GM21825 (cell line): Measurements from ENCODE around the gene DVL1.
"Not testable (repeated sequence)": the region's sequence is repeated elsewhere in the genome, so short reads cannot be mapped to it uniquely, and the experiment has no call there.

Experiments used
- ATAC-seq: cut with Tn5 transposase; IDR thresholded peaks from one replicate; pipeline ENCODE4 v1.9.1; 2021; ENCODE audit warnings: mild to moderate bottlenecking, moderate library complexity; ENCODE audit not compliant: unreplicated experiment

The DVL1 gene

GRCh38 chr1:1328254-1328653, 21.0 kb downstream of the DVL1 start:
- ATAC-seq = no peak

- no peak for ATAC-seq
These were observed 21.9 kb downstream of the DVL1 start for GRCh38 chr1:1327291-1327690.

DNA sequence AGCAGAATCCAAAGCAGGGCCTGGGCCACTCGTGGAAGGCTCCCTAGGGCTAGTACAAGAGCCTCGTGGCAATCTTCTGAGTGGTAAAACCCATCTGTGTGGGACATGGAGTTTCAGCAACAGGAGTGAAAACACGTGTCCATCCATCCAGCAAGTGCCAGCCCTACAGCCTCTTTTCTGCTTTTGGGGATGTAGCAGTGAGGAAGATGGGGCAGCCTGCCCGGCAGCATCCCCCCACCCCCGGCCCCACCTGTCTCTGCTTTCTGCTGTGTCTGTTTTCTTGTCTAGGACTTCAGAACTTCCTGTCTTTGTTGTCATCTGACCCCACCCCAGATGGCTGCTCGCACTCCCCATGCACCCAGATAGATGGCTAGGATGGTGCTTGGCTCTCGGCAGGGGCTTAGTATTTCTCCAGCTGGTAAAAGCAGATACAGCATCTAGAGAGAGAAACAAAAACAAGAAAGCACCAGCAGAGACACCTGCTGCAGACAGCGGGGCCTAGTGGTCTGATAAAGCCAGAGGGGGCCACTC, 23.1 kb downstream of the DVL1 start:
- ATAC-seq = no peak

DNA sequence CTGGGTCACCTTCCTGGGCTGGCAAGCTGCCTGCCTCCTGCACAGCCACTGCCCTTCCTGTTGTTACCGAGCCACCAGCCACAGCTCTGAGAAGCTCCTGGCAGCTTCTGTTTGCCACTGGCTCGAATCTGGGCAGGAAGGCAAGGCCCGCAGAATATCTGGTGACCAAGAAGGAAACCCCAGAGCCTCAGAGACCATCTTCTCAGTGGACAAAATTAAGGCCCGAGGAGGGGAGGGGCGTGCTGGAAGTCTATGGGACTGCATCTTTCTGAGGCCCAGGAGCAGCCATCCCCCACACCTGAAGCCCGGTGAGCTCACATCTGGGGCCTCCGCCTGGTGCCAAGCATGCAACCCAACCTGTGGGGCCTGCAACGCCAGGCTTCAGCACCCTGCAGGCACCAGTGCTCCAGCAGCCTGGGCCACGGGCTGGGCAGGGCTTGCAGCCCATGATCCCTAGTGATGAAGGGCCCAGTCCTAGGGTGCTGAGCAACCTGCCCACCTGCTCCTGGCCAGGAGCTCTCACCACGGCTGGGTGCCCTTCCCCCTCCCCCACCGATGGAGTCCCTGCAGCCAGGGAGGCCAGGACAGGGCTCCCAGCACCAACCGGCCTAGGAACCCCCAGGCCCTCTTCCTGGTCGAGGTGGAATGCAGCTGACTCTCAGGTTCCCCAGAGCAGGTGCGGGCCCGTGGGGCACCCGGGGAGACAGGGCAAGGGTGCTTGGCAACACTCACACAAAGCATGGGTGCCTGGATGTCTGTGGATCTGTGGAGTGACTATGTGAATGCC, 23.7 kb downstream of the DVL1 start:
- ATAC-seq = no peak

DNA sequence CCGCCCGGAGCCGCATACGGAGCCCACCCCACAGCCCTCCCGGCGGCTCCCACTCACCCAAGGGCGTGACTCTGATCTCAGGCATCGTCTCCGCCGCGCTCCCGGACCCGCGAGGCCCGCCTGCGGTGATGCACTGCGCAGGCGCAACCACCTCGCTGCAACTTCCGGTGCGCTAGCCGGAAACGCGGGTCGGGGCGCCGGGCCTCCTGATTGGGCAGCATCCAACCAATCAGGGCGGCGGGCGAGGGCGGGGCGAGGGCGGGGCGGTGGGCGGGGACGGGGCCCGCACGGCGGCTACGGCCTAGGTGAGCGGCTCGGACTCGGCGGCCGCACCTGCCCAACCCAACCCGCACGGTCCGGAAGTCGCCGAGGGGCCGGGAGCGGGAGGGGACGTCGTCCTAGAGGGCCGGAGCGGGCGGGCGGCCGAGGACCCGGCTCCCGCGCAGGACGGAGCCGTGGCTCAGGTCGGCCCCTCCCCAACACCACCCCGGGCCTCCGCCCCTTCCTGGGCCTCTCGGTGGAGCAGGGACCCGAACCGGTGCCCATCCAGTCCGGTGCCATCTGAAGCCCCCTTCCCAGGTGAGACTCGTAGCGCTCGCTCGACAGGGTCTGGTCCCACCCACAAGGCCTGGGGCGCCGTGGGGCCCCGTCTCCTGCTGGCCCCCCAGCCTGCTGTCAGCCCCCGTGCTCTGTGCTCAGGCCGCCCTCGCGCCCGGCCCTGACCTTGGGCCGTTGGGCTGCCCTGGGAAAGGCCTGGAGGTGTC, 24.5 kb downstream of the DVL1 start, which contains the start of the genes CPTP and INTS11:
Gene CPTP, plus strand, starts transcription at position 279 of the 764 bp plus-strand sequence. CDS start 2,109 bp downstream, outside the sequence.
Gene INTS11, minus strand, starts transcription at position 137 of the 764 bp plus-strand sequence. Its CDS starts 52 bp downstream, at position 85.
- peak; percentile 55 for ATAC-seq

GRCh38 chr1:1324084-1324523, 25.1 kb downstream of the DVL1 start:
- peak; percentile 10 for ATAC-seq

GRCh38 chr1:1322952-1323351, 26.3 kb downstream of the DVL1 start:
- no peak for ATAC-seq

DNA sequence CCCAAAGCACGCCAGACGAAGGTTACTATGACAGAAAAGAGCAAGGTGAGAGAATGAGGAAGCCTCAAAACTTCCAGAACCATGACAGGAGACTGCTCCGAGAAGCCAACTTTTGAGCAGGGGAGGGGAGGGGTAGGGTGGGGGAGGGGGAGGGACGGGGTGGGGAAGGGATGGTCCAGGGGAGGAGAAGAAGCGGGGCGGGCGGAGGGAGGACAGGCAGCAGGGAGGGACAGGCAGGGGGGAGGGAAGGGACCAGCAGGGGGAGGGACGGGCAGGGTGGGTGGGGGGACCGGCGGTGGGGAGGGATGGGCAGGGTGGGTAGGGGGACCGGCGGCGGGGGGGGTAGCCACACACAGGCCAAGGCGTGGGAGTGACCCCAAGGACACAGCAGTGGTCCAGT, 26.8 kb downstream of the DVL1 start:
- ATAC-seq = no peak

DNA sequence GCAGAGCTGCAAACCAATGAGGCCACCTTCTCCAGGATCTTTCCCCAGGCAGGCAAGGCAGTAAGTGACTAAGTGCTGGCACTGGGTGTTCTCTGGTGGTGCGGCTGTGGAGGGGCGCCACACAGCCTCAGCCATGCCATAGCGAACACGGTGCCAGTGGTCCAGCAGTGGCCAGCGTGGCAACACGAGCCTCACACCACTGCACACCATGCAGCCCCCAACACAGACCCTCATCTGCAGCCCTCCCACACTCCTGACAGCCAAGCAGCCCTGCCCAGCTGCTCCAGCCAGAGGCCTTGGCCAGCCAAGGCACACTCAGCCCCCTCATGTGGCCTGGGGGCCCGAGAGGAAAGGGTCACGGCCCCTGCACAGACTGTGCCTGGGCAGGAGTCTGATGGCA, 27.7 kb downstream of the DVL1 start:
- ATAC-seq = no peak

- no peak for ATAC-seq
These were observed 28.4 kb downstream of the DVL1 start for GRCh38 chr1:1320666-1321448.

DNA sequence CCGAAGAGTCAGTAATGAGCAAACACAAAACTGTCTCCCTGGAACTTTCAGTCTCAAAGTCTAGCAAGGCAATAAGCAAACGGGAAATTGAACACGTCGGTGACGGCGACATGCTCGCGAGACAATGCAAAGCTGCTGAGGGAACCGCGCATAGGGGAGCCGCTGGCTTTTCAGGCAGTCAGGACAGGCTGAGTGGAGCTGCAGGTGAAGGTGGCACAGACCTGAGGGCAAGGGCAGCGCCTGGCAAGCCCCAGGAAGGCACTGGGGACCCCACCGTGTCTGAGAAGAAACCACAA, 29.6 kb downstream of the DVL1 start:
- ATAC-seq = no peak

DNA sequence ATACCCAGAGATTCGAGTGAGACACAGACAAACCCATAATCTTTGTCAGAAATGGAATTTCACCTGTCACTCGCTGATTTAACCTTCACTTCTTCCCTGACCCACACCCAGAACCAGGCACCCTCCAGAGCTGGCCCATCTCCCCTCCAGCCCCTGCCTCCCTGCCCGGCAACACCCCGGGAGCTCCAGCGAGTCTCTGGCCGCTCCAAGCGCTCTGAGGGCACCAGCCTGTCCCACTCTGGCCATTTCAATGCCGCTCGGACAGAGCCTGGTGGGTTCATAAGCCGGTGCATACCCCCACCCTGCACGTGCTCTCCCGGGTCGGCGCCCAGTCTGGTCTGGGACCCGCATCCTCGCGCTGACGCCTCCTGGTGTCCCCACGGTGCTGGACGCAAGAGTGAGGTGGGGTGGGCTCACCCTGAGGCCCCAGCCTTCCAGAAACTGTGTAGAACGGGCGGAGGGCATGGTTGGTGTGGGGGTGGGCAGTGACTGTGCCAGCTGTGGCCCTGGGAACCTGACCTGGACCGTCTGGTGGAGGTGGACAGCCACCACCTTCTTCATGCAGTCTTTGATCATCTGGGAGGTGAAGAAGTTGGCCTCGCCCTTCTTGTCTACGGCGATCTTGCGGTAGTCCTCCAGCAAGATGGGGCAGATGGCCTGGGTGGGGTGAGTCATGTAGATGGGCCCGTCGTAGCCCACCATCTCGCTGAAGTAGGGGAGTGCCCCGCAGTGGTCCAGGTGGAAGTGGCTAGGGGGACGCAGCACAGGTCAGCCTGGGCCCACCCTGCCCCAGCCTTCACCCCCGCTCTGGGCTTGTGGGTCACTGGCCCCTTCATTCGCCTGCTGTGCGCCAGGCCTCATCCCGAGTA, 30.2 kb downstream of the DVL1 start:
- ATAC-seq = no peak

DNA sequence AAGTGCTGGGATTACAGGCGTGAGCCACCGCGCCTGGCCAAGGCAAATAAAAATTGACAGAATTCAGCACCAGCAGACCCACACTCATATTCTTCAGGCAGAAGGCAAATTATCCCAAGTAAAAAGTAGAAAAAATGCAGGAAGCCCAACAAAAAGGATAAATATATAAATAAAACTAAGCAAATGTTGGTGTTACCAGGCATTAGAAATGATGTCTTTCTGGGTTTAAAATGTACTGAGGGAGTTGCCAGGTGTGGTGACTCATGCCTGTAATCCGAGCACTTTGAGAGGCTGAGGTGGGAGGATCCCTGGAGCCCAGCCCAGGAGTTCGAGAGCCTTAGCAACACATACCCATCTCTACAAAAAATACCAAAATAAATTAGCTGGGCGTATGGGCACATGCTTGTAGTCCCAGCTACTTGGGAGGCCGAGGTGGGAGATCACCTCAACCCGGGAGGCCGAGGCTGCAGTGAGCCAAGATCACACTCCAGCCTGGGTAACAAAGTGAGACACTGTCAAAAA, 31.0 kb downstream of the DVL1 start:
- no peak for ATAC-seq

- no peak for ATAC-seq
These were observed 31.8 kb downstream of the DVL1 start for GRCh38 chr1:1317420-1317819.

DNA sequence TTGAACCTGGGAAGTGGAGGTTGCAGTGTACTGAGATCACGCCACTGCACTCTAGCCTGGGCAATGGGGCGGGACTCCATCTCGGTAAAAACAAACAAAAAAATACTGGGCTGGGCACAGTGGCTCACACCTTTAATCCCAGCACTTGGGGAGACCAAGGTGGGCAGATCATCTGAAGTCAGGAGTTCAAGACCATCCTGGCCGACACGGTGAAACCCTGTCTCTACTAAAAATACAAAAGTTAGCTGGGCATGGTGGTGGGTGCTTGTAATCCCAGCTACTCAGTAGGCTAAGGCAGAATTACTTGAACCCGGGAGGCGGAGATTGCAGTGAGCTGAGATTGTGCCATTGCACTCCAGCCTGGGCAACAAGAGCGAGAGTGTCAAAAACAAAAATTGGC, 33.0 kb downstream of the DVL1 start:
- ATAC-seq = not testable (repeated sequence)

DNA sequence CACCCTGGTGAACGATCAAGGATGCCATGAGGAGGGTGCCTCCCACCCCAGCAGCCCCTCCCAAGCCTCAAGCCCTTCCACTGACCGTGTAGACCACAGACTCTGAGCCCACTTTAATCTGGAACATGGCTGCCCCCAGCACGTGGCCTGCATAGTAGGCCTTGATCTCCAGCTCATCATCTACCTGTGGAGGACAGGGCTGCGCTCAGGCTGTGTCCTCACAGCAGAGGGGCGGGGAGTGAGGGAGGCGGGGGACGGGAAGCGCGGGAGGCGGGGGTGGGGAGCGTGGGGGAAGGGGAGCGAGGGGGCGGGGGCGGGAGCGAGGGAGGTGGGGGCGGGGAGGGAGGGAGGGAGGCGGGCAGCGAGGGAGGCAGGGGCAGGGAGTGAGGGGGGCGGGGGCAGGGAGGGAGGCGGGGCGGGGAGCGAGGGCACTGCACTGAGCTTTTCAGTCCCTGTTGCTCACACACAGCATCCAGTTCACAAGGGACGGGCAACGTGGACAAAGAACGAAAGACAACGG, 33.7 kb downstream of the DVL1 start:
- ATAC-seq = no peak

GRCh38 chr1:1314678-1315335, 34.4 kb downstream of the DVL1 start:
- ATAC-seq = no peak

GRCh38 chr1:1314237-1314586, 35.0 kb downstream of the DVL1 start:
- ATAC-seq = no peak

GRCh38 chr1:1313500-1314236, 35.5 kb downstream of the DVL1 start:
- ATAC-seq = no peak
